Measurements from ENCODE around the gene TBX20. TPM values are rescaled to one million over a fixed set of nuclear protein-coding genes. Genes with fewer than 3 reads are reported as not detected.

Gene TBX20
- total and polyA plus RNA-seq, 10 of the 15 experiments (the other 5 are each of a cell fraction or from before 2014, with no cell fraction given): not detected

- no peak overlapping the region for H2AFZ ChIP-seq (ENCODE audit: control insufficient read depth, low read depth, low read length)
- peaks cover 0 to 5% of the 10 kb centered on the region in 2 experiments; a peak in 1 of 4 replicates for H3K27me3 ChIP-seq (replicated peaks in 1 of 2; ENCODE audit: control insufficient read depth in 2 of 2, insufficient read depth in 2 of 2, low read length in 1 of 2)
- in situ Hi-C loops (cut with MboI) (no loop called here), intact Hi-C loops (cut with micrococcal nuclease; ENCODE audit: unreplicated experiment) (no loop called here)
- no TSS peak for BruUV-seq (replicated peaks)
- RAD21 ChIA-PET (ENCODE audit: unreplicated experiment): no interaction called here
- H4K20me1 ChIP-seq (ENCODE audit: control insufficient read depth, insufficient read depth): no peaks in the 10 kb centered on the region
- SMC1A ChIA-PET (ENCODE audit: uncharacterized antibody, unreplicated experiment): no interaction called here
- POLR2A ChIA-PET: no interaction called here
- H3K9ac ChIP-seq (ENCODE audit: control insufficient read depth, insufficient read depth, low read length): no peak overlapping the region
- CTCF ChIA-PET: no interaction called here
- no peak overlapping the region for H3K4me3 ChIP-seq
- H3K9me3 ChIP-seq (replicated peaks; ENCODE audit: control insufficient read depth, insufficient read depth, low read length): no peaks in the 10 kb centered on the region
- H3K36me3 ChIP-seq (ENCODE audit: control insufficient read depth in 2 of 2, insufficient read depth in 2 of 2, low read length in 1 of 2): no peaks in the 10 kb centered on the region
- TF ChIP-seq NBN (IDR thresholded peaks at IDR 0.05): no peak
- TF ChIP-seq ZNF384 (IDR thresholded peaks at IDR 0.05; ENCODE audit: borderline replicate concordance, low read depth, low read length): no peak
- no peak for TF ChIP-seq RCOR1 (conservative IDR thresholded peaks at IDR 0.05; ENCODE audit: low read depth, low read length)
- TF ChIP-seq E2F4 (IDR thresholded peaks at IDR 0.05; ENCODE audit: low read depth, low read length): no peak
- no peak for TF ChIP-seq RUNX3 (IDR thresholded peaks at IDR 0.05; ENCODE audit: low read length)
- TF ChIP-seq PBX3 (IDR thresholded peaks at IDR 0.05; ENCODE audit: insufficient replicate concordance, low read depth, low read length): no peak
- TF ChIP-seq ESRRA (IDR thresholded peaks at IDR 0.05; ENCODE audit: low read length): no peak
- no peak for DNase-seq (ENCODE audit: low read depth, low spot score)
- ATAC-seq: no peak
- H3K4me2 ChIP-seq (ENCODE audit: control insufficient read depth, insufficient read depth): no peak overlapping the region
- no peak for FAIRE-seq
- no peak overlapping the region for H3K27ac ChIP-seq (ENCODE audit: control insufficient read depth, insufficient read depth)
- no peaks in the 10 kb centered on the region for H3K4me1 ChIP-seq (ENCODE audit: control insufficient read depth, insufficient read depth, low read length)
- no peaks in the 10 kb centered on the region for H3K79me2 ChIP-seq (ENCODE audit: control insufficient read depth, insufficient read depth, low read length)
These were observed 13.5 kb upstream of the TBX20 start for GRCh38 chr7:35267411-35267810.

- no peak overlapping the region for H2AFZ ChIP-seq (ENCODE audit: control insufficient read depth, low read depth, low read length)
- DNase-seq (ENCODE audit: low read depth, low spot score) (no peak), ATAC-seq (no peak), FAIRE-seq (no peak)
- no peaks in the 10 kb centered on the region for H4K20me1 ChIP-seq (ENCODE audit: control insufficient read depth, insufficient read depth)
- in situ Hi-C loops (cut with MboI) (no loop called here), intact Hi-C loops (cut with micrococcal nuclease; ENCODE audit: unreplicated experiment) (no loop called here)
- no peak overlapping the region for H3K9ac ChIP-seq (ENCODE audit: control insufficient read depth, insufficient read depth, low read length)
- ChIA-PET SMC1A (ENCODE audit: uncharacterized antibody, unreplicated experiment) (no interaction called here), POLR2A (no interaction called here), RAD21 (ENCODE audit: unreplicated experiment) (no interaction called here), CTCF (no interaction called here)
- no peak overlapping the region for H3K4me3 ChIP-seq
- H3K79me2 ChIP-seq (ENCODE audit: control insufficient read depth, insufficient read depth, low read length): no peaks in the 10 kb centered on the region
- WGBS (ENCODE audit: insufficient coverage, insufficient replicate concordance, low lambda C conversion rate, missing lambda C conversion rate): 43% methylated on average over 2 of the region's 2 CpGs
- peaks cover 11 to 22% of the 10 kb centered on the region in 2 experiments for H3K27me3 ChIP-seq (replicated peaks in 1 of 2; ENCODE audit: control insufficient read depth in 2 of 2, insufficient read depth in 2 of 2, low read length in 1 of 2)
- no peaks in the 10 kb centered on the region for H3K4me1 ChIP-seq (ENCODE audit: control insufficient read depth, insufficient read depth, low read length)
- no TSS peak for BruUV-seq (replicated peaks)
- no peak overlapping the region for H3K27ac ChIP-seq (ENCODE audit: control insufficient read depth, insufficient read depth)
- no peaks in the 10 kb centered on the region; the same call in 2 of the 3 replicates for H3K9me3 ChIP-seq (replicated peaks; ENCODE audit: control insufficient read depth, insufficient read depth, low read length)
- no peaks in the 10 kb centered on the region for H3K36me3 ChIP-seq (ENCODE audit: control insufficient read depth in 2 of 2, insufficient read depth in 2 of 2, low read length in 1 of 2)
- H3K4me2 ChIP-seq (ENCODE audit: control insufficient read depth, insufficient read depth): no peak overlapping the region
- no peak for TF ChIP-seq NFYA (IDR thresholded peaks at IDR 0.05; ENCODE audit: borderline replicate concordance, low read depth, low read length)
- no peak for TF ChIP-seq ZNF384 (IDR thresholded peaks at IDR 0.05; ENCODE audit: borderline replicate concordance, low read depth, low read length)
- TF ChIP-seq KDM1A (IDR thresholded peaks at IDR 0.05; ENCODE audit: borderline replicate concordance): no peak
- no peak for TF ChIP-seq KAT2A (conservative IDR thresholded peaks at IDR 0.05; ENCODE audit: control insufficient read depth, low read depth, low read length)
- no peak for TF ChIP-seq DPF2 (IDR thresholded peaks at IDR 0.05)
- no peak for TF ChIP-seq STAT1 (conservative IDR thresholded peaks at IDR 0.05)
- TF ChIP-seq ZNF592 (IDR thresholded peaks at IDR 0.05): no peak
- no peak for TF ChIP-seq PAX8 (IDR thresholded peaks at IDR 0.05)
These were observed 9.5 kb upstream of the TBX20 start for GRCh38 chr7:35263396-35263795.
